GM12864 (cell line): ENCODE data around the gene SYT7.

Experiments
- DNase-seq: peaks from one replicate; pipeline ENCODE4 v3.0.0-alpha.2; 2011; ENCODE audit warnings: low read depth
- H3K4me3 ChIP-seq: 2 replicates; pipeline ENCODE4 v1.5.1; 2011; ENCODE audit warnings: mild to moderate bottlenecking, low read depth, low read length, control low read depth
- TF ChIP-seq, protein P1 (sequence below): IDR thresholded peaks from 2 replicates; pipeline ENCODE4 v1.5.1; 2011; ENCODE audit warnings: low read depth, mild to moderate bottlenecking, moderate library complexity, low read length, control low read depth, inconsistent platforms; ENCODE audit errors: missing control alignments

SYT7 gene, protein sequence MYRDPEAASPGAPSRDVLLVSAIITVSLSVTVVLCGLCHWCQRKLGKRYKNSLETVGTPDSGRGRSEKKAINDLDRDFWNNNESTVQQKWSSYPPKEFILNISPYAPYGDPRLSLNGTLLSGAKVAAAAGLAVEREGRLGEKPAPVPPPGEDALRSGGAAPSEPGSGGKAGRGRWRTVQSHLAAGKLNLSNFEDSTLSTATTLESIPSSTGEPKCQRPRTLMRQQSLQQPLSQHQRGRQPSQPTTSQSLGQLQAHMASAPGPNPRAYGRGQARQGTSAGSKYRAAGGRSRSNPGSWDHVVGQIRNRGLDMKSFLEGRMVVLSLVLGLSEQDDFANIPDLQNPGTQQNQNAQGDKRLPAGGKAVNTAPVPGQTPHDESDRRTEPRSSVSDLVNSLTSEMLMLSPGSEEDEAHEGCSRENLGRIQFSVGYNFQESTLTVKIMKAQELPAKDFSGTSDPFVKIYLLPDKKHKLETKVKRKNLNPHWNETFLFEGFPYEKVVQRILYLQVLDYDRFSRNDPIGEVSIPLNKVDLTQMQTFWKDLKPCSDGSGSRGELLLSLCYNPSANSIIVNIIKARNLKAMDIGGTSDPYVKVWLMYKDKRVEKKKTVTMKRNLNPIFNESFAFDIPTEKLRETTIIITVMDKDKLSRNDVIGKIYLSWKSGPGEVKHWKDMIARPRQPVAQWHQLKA

DNA sequence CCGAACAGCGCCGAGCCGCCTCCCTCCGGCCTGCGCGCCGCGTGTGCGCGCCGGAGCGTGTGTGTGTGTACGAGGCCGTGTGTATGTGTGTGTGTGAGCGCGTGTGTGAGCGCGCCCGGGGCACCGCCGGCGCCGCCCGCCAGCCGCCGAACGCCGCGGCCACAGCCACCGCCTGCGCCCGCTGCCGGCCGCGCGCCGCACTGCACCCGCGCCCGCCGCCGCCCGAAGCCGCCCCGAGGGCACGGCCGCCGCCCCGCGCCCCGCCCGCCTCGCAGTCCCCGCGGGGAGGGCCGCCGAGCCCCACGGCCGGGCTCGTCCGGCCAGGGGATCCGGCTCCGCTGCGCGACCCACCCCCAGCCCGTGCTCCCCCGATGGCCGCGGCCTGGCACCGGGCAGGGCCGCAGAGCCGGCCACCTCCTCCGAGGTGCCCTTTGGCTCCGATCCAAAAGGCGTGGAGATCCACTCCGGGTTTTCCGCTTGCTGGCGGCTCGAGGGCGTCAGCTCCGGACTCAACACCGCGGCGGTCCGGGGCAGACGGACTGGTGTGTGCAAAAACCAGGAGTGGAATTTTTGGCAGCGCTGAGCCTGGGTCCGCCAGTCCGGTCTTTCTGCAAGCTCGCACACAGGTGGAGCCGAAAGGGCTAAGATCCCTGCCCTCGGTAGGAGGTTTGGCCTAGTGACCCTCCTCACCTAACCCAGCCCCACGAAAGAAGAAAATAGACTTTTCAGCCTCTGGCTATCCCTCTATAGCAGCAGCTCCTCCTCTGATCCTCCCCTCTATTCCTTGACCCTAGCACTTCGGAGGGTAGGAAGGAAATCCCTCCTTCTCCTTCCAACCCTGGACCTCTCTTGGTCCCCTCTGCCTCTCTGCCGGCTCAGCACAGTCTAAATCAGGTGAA lies at the start of gene SYT7:
Gene SYT7, minus strand, starts transcription at position 47 of the 899 bp plus-strand sequence. CDS start 256 bp downstream, outside the sequence.
- H3K4me3 ChIP-seq: peak within 1 kb of the TSS; percentile 38; the same call in 1 of the 2 replicates
- DNase-seq: peak; percentile 88
- TF ChIP-seq, protein P1, sequence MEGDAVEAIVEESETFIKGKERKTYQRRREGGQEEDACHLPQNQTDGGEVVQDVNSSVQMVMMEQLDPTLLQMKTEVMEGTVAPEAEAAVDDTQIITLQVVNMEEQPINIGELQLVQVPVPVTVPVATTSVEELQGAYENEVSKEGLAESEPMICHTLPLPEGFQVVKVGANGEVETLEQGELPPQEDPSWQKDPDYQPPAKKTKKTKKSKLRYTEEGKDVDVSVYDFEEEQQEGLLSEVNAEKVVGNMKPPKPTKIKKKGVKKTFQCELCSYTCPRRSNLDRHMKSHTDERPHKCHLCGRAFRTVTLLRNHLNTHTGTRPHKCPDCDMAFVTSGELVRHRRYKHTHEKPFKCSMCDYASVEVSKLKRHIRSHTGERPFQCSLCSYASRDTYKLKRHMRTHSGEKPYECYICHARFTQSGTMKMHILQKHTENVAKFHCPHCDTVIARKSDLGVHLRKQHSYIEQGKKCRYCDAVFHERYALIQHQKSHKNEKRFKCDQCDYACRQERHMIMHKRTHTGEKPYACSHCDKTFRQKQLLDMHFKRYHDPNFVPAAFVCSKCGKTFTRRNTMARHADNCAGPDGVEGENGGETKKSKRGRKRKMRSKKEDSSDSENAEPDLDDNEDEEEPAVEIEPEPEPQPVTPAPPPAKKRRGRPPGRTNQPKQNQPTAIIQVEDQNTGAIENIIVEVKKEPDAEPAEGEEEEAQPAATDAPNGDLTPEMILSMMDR: peak; percentile 21

DNA sequence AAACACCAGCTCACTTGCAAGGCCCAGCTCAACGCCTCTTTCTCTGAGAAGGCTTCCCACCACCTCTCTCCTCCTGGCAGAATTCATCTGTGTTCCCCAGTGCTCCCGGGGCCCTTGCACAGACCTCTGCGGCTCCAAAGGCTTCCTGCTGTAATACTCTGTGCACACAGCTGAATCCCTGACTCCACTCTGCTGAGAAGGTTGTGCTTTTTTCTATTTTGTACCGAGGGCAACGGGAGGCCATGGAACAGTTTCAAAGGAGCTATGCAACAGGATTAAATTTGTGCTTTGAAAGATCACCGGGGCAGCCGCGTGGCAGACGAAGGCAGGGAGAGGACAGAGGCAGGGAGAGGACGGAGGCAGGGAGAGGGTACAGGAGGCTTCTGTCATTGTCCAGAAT lies 49.2 kb upstream of the SYT7 start:
- H3K4me3 ChIP-seq: no peak overlapping the region
- DNase-seq: no peak
- TF ChIP-seq, protein P1: no peak

DNA sequence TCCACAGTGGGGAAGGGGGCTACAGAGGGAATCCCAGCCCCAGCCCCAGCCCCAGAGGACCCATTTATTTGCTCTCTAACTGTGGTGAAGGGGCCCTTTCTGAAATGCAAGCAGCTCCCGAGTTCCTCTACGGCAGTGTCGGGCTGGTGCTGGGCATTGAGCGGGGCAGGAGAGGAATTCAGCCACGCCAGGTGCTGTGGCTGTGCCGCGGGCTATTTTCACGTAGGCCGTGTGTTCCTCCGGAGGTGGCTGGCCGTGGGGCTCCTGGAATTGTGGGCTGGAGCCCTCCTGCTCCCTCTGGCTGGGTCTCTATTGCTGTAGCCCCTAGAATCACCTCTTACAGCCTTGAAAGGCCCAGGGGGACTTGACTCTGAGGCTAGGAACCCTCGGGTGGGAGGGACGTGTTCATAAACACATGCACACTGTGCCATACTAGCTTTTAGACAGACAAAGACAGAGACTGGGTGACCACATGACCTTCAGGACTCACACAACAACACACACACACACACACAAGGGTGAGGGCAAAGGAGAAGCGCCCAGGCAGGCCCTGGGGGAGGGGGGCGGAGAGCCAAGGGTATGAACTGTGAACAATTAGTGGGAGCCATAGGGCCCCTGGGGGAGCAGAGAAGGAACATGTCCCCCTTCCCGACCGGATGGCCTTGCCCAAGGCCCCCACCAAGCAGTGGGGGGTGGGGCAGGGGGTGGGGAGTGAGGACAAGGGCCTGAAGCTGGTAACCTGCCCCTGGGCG lies 48.4 kb upstream of the SYT7 start:
- TF ChIP-seq, protein P1: no peak
- no peak overlapping the region for H3K4me3 ChIP-seq
- DNase-seq: no peak

DNA sequence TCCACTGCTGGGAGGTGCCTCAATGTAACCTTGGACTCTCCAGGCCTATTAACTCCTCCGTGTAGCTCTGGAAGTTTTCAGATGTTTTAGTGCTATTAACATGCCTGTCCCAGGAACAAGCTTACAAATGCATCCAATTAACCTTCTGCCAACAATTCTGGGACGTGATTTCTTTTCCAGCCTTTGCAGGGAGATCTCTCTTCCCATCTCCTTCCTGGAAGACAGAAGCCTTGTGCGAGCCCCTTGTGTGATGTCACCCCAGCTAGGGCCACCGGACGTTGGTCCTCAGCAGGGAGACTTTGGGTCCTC lies 47.7 kb upstream of the SYT7 start:
- no peak overlapping the region for H3K4me3 ChIP-seq
- TF ChIP-seq, protein P1: no peak
- DNase-seq: no peak

DNA sequence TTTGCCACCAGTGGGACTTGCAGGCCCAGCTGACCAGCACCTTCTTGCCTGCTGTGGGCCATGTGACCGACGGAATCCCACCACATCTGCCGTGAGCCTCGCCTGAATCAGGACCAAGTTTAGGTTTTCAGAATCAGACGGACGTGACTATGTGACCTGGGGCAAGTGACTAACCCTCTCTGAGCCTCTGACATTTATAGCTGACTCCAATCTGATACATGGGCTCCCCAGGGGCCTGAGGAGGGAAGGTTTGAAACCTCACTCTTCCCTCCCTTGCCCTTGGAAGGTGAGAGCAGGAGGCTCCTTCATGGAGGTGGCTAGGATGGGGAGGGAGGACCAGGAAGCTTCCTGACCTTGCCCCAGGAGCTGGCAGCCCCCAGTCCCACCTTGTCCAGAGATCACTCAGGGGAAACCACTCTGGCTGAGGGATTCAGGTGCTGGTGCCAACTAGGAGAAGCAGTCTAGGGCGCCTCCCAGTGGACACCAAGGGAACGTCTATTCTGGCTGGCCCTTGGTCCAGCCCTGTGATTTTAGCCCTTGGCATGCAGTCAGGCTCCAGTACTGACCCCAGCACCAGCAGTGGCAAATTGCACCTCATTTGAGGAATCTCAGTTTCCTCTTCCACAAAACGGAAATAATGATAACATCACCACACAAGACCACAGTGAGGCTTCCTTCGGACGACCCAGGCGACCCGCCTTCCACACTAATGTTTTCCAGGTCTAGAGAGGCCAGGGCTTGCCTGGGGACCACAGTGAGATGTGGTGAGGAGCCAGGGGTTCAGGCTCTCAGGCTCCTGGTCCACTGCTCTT lies 47.2 kb upstream of the SYT7 start:
- no peak for DNase-seq
- H3K4me3 ChIP-seq: no peak overlapping the region
- TF ChIP-seq, protein P1: peak; percentile 83
